Activated naive CD4-positive, alpha-beta T cell treated with anti-CD3 and anti-CD28 coated beads, Interleukin-2, amount 10 ng/mL, durations not matched to agents 7 days and 5 days (primary cell): ENCODE results near the gene PRRT1.
"Not testable (repeated sequence)": the region's sequence is repeated elsewhere in the genome, so short reads cannot be mapped to it uniquely, and the experiment has no call there.

Source experiments
- CTCF ChIA-PET: fragments of 350-600 bp; sonication (Branson Sonifier 250); formaldehyde crosslinking; loops from one replicate; lab custom pipeline; 2021; ENCODE audit warnings: antibody characterized with exemption; lab: Charles Lee
- DNase-seq: peaks from one replicate; pipeline ENCODE4 v3.0.0-alpha.2; 2020
- H3K27ac Mint-ChIP-seq: one replicate; pipeline ENCODE4 v1.8.0; 2021; ENCODE audit warnings: mild to moderate bottlenecking, moderate library complexity, mixed read lengths
- H3K27me3 Mint-ChIP-seq: one replicate; pipeline ENCODE4 v1.8.0; 2021; ENCODE audit warnings: mild to moderate bottlenecking, mixed read lengths
- H3K36me3 Mint-ChIP-seq: one replicate; pipeline ENCODE4 v1.8.0; 2021; ENCODE audit warnings: mixed read lengths
- H3K4me1 Mint-ChIP-seq: one replicate; pipeline ENCODE4 v1.8.0; 2021; ENCODE audit warnings: mixed read lengths
- H3K4me3 Mint-ChIP-seq: one replicate; pipeline ENCODE4 v1.8.0; 2021; ENCODE audit warnings: mild to moderate bottlenecking, moderate library complexity, mixed read lengths
- H3K9me3 Mint-ChIP-seq: one replicate; pipeline ENCODE4 v1.8.0; 2021; ENCODE audit warnings: mixed read lengths

PRRT1 gene

GRCh38 chr6:32108727-32109113, 43.0 kb downstream of the PRRT1 start:
- Mint-ChIP-seq H3K27ac (no peak overlapping the region), H3K9me3 (no peaks in the 10 kb centered on the region), H3K36me3 (peaks cover 4% of the 10 kb centered on the region), H3K4me1 (no peaks in the 10 kb centered on the region), H3K4me3 (no peak overlapping the region), H3K27me3 (peaks cover 47% of the 10 kb centered on the region)
- no peak for DNase-seq
- CTCF ChIA-PET, result no interaction called here

- Mint-ChIP-seq H3K36me3 (no peaks in the 10 kb centered on the region), H3K27ac (no peak overlapping the region), H3K9me3 (no peaks in the 10 kb centered on the region), H3K27me3 (peaks cover 47% of the 10 kb centered on the region), H3K4me3 (no peak overlapping the region), H3K4me1 (no peaks in the 10 kb centered on the region)
- DNase-seq, result no peak
- CTCF ChIA-PET, result no interaction called here
Observed at GRCh38 chr6:32108094-32108627, 43.6 kb downstream of the PRRT1 start.

- no peaks in the 10 kb centered on the region for H3K4me1 Mint-ChIP-seq
- H3K36me3 Mint-ChIP-seq, result no peaks in the 10 kb centered on the region
- no peaks in the 10 kb centered on the region for H3K9me3 Mint-ChIP-seq
- no peak overlapping the region for H3K27ac Mint-ChIP-seq
- peaks cover 47% of the 10 kb centered on the region for H3K27me3 Mint-ChIP-seq
- no peak overlapping the region for H3K4me3 Mint-ChIP-seq
- CTCF ChIA-PET, result interaction anchor here (0.6 kb wide), 1 partner anchor 11 kb away, joined by 3 read pairs; no protein-coding TSS in a partner anchor
- no peak for DNase-seq
Observed at GRCh38 chr6:32107406-32107805, 44.3 kb downstream of the PRRT1 start.

GRCh38 chr6:32105433-32105832, 46.3 kb downstream of the PRRT1 start:
- H3K27me3 Mint-ChIP-seq, result peaks cover 50% of the 10 kb centered on the region

GRCh38 chr6:32102255-32102654, 49.5 kb downstream of the PRRT1 start:
- CTCF ChIA-PET, result no interaction called here
- H3K9me3 Mint-ChIP-seq, result no peaks in the 10 kb centered on the region
- H3K4me3 Mint-ChIP-seq, result no peak overlapping the region
- H3K27me3 Mint-ChIP-seq, result peaks cover 49% of the 10 kb centered on the region
- no peaks in the 10 kb centered on the region for H3K36me3 Mint-ChIP-seq
- no peak for DNase-seq
- no peaks in the 10 kb centered on the region for H3K4me1 Mint-ChIP-seq
- no peak overlapping the region for H3K27ac Mint-ChIP-seq

More at GRCh38 chr6:32105433-32105832, 46.3 kb downstream of the PRRT1 start:
- Mint-ChIP-seq H3K36me3 (no peaks in the 10 kb centered on the region), H3K4me1 (no peaks in the 10 kb centered on the region), H3K9me3 (no peaks in the 10 kb centered on the region), H3K27ac (no peak overlapping the region), H3K4me3 (no peak overlapping the region)
- CTCF ChIA-PET, result no interaction called here
- no peak for DNase-seq

GRCh38 chr6:32100251-32100650, 51.5 kb downstream of the PRRT1 start:
- H3K4me3 Mint-ChIP-seq, H3K9me3 Mint-ChIP-seq: not testable (repeated sequence)

More at GRCh38 chr6:32100251-32100650, 51.5 kb downstream of the PRRT1 start:
- CTCF ChIA-PET, H3K4me1 Mint-ChIP-seq, DNase-seq, H3K27ac Mint-ChIP-seq, H3K36me3 Mint-ChIP-seq: not testable (repeated sequence)
- H3K27me3 Mint-ChIP-seq, result peaks cover 59% of the 10 kb centered on the region
